ENCODE data around the gene AFM. TPM values are rescaled to one million over a fixed set of nuclear protein-coding genes. Genes with fewer than 3 reads are reported as not detected.

Gene AFM
- total RNA-seq, 2 experiments from 2014 or later = not detected

DNA sequence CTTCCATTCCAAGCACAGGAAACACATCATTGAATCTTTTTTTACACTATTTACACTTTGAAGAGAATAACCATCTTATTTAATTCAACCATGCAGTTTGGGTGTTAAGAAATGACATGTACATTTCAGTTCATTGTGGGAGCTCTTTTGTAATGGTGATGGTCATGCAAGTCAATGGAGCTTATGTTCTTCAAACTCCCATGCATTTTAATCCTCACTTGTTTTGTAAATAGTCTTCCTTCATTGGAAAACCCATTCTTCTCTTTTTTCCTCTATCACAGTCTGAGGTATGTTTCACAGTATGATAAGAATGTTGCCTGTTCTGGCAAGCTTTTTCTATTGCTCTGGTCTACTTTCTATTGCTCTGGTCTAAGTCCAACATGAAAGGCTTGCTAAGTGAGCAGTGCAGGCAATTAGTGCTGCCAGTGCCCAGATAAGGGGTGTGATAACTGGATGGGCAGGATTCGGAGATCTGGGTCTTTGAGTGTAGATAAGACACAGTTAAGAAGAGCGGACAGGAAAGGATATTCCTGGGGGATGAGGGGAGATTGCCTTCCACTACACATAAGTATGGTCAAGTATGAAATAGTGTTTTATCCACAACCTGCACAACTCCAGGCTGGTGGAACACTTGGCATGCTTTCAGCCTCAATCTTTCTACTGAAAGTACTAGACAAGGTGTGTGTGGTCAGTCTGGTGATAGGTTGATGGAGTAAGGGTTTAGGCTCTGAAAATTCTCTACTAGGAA is 28.4 kb upstream of the AFM start:
- Mint-ChIP-seq H3K4me1 (ENCODE audit: low read depth) (no peaks in the 10 kb centered on the region), H3K27ac (no peak overlapping the region), H3K36me3 (ENCODE audit: low read depth) (no peaks in the 10 kb centered on the region), H3K4me3 (no peak overlapping the region), H3K27me3 (ENCODE audit: low read depth) (no peaks in the 10 kb centered on the region), H3K9me3 (ENCODE audit: insufficient read depth) (no peaks in the 10 kb centered on the region)
- ChIA-PET POLR2A (no interaction called here), CTCF (no interaction called here)
- ATAC-seq (no peak), DNase-seq (no peak)

DNA sequence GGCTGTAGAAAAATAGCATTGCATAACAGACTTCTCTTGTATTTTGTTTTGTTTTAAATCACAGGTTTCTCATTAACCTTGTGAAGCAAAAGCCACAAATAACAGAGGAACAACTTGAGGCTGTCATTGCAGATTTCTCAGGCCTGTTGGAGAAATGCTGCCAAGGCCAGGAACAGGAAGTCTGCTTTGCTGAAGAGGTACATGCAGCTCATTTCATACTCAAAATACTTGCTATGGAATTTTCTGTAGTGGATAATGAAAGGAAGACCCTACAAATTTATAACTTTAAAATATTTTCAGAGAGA is 27.9 kb upstream of the AFM start:
- DNase-seq (no peak), ATAC-seq (no peak)
- CTCF ChIA-PET = no interaction called here
- H3K36me3 Mint-ChIP-seq (ENCODE audit: low read depth) = no peaks in the 10 kb centered on the region
- H3K27ac Mint-ChIP-seq = no peak overlapping the region
- no peak overlapping the region for H3K4me3 Mint-ChIP-seq
- no peaks in the 10 kb centered on the region for H3K9me3 Mint-ChIP-seq (ENCODE audit: insufficient read depth)
- no peaks in the 10 kb centered on the region for H3K4me1 Mint-ChIP-seq (ENCODE audit: low read depth)
- POLR2A ChIA-PET = no interaction called here
- no peaks in the 10 kb centered on the region for H3K27me3 Mint-ChIP-seq (ENCODE audit: low read depth)

DNA sequence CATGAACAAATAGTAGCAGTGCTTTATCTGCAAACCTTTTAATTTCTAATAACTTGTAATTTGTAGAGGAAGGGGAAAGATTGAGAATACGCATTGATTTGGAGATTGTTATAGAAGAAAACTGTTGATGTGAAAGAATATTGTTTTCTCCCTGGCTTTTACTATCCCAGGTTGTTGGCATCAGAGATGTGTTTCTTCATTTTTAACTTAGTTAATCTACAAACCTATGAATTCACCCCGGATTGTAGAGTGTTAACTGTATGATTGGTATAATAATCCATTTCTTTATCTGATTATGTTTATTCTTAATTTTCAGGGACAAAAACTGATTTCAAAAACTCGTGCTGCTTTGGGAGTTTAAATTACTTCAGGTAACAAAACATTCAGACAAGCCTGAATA is 26.6 kb upstream of the AFM start:
- no peak for ATAC-seq
- no peak for DNase-seq
- H3K27me3 Mint-ChIP-seq (ENCODE audit: low read depth) = no peaks in the 10 kb centered on the region
- H3K36me3 Mint-ChIP-seq (ENCODE audit: low read depth) = no peaks in the 10 kb centered on the region
- H3K27ac Mint-ChIP-seq = no peak overlapping the region
- no peaks in the 10 kb centered on the region for H3K9me3 Mint-ChIP-seq (ENCODE audit: insufficient read depth)
- POLR2A ChIA-PET = no interaction called here
- H3K4me1 Mint-ChIP-seq (ENCODE audit: low read depth) = no peaks in the 10 kb centered on the region
- no peak overlapping the region for H3K4me3 Mint-ChIP-seq
- CTCF ChIA-PET = no interaction called here

DNA sequence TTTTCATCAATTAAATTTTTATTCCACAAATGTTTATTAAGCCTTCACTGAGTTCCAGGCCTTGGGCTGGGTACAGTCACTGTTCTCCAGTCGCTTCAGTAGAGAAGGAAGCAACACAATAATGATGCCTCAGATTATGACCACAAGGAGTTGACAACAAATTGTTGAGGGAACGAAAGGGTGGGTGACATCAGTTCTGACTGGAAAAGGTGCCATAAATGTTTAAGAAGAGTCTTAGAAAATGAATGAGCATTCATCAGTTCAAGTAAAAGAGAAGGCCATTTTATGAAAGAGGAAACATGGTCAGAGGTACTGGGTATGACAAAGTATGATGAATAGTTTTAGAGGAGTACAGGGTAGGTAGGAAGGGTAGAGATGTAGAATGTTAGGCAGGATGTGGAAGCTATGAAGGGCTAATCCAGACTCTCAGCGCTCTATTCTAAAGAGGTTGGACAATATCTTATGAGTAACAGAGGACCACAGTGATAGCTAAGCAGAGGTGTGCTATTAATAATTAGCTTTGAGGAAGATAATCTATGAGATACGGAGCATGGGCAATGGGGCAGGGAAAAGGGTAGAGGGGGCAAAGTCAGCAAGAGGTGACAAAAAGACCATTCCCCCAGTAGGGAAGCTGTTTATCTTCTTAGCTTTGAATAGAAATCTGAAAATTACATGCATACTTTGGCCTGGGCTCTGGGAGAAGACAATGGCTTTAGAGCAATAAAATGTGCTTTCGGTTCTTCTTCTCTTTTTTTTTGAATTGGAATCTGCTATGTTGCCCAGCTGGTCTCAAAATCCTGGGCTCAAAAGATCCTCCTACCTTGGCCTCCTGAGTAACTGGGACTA is 25.1 kb upstream of the AFM start:
- no peak for ATAC-seq
- H3K27me3 Mint-ChIP-seq (ENCODE audit: low read depth) = no peaks in the 10 kb centered on the region
- H3K4me3 Mint-ChIP-seq = no peak overlapping the region
- ChIA-PET CTCF (no interaction called here), POLR2A (no interaction called here)
- no peaks in the 10 kb centered on the region for H3K4me1 Mint-ChIP-seq (ENCODE audit: low read depth)
- H3K27ac Mint-ChIP-seq = no peak overlapping the region
- H3K36me3 Mint-ChIP-seq (ENCODE audit: low read depth) = no peaks in the 10 kb centered on the region
- no peak for DNase-seq
- H3K9me3 Mint-ChIP-seq (ENCODE audit: insufficient read depth) = no peaks in the 10 kb centered on the region

DNA sequence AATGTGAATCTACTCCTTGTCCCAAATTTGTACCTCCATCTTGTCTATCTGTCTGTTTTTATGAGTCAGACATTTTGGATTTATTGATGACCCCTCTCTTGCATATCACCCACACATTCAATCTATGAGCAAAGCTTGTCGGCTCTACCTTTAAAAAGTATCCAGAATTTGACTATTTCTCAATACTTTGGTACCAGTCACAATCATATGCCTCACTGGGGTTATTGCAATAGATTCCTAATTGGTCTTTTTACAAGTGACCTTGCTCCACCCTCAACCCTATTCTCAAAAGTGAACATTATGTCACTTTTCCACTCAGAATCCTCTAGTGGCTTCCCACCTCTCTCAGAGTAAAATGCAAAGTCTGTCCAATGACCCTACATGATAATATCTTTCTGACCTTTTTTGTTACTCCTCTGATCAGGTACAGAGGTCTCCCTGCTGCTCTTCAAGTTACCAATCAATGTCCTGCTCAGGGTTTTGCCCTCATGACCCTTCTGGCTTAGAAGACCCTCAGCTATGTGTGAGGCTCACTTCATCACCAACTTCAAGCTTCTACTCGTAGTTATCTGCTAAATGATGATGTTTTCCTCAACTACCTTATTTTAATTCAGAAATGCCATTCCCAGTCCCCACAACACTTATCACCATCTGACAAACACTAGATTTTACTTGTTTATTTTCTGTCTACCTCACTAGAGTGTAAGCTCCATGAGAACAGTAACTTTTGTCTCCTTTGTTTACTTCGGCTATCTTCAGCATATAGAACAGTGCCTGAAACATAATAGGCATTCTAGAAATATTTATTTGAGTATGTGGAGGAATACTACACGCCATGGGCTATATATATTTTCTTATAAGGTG is 23.1 kb upstream of the AFM start:
- no peaks in the 10 kb centered on the region for H3K4me1 Mint-ChIP-seq (ENCODE audit: low read depth)
- CTCF ChIA-PET = interaction anchor here (1.0 kb wide), 1 partner anchor 12 kb away, joined by 4 read pairs; no protein-coding TSS in a partner anchor

DNA sequence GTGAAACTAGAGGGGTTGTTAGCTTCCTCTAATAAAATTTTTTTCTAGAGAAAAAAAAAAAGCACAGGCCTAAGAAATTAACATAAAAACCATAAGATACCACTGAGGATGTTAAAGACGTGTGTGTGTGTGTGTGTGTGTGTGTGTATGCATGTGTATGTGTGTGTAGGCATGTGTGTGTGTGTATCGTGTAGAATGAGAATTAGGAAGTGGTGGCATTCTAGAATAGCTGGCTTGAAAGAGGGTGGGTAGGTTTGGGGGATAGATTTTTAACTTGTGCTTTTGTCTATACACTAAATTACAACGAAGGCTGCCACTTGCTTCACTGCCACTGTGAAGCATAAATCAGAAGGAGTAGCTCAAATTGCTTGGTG is 22.5 kb upstream of the AFM start:
- Mint-ChIP-seq H3K4me1 (ENCODE audit: low read depth) (no peaks in the 10 kb centered on the region), H3K27ac (no peak overlapping the region), H3K36me3 (ENCODE audit: low read depth) (no peaks in the 10 kb centered on the region), H3K4me3 (no peak overlapping the region), H3K9me3 (ENCODE audit: insufficient read depth) (no peaks in the 10 kb centered on the region), H3K27me3 (ENCODE audit: low read depth) (no peaks in the 10 kb centered on the region)
- DNase-seq (no peak), ATAC-seq (no peak)
- CTCF ChIA-PET = interaction anchor here (1.0 kb wide), 1 partner anchor 13 kb away, joined by 4 read pairs; no protein-coding TSS in a partner anchor
- POLR2A ChIA-PET = no interaction called here

More for the DNA sequence above, 23.1 kb upstream of the AFM start:
- no peaks in the 10 kb centered on the region for H3K36me3 Mint-ChIP-seq (ENCODE audit: low read depth)
- no peaks in the 10 kb centered on the region for H3K9me3 Mint-ChIP-seq (ENCODE audit: insufficient read depth)
- no peak for ATAC-seq
- DNase-seq = no peak
- no peaks in the 10 kb centered on the region for H3K27me3 Mint-ChIP-seq (ENCODE audit: low read depth)
- POLR2A ChIA-PET = no interaction called here
- H3K4me3 Mint-ChIP-seq = no peak overlapping the region
- no peak overlapping the region for H3K27ac Mint-ChIP-seq

DNA sequence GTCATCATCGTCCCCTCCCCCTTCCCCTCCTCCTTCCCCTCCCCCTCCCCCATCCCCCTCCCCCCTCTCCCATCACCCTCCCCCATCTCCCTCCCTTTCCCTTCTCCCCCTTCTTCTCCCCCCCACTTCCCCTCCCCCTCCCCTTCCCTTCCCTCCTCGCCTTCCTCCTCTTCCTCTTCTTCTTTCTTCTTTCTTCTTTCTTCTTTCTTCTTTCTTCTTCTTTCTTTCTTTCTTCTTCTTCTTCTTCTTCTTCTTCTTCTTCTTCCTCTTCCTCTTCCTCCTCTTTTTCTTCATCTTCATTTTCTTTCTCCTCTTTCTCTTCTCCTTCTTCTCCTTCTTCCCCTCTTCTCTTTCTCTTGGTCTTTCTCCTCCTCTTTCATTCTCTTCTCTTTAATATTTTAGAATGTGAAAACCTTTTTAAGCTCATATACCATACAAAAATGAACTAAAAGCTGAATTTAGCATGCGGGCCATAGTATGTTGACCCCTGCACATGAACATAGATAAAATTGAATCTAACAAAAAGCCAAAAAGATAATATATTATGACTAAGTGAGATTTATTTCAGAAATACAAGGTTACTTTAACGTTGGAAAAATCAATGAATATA is 20.5 kb upstream of the AFM start:
- Mint-ChIP-seq H3K36me3 (ENCODE audit: low read depth) (no peaks in the 10 kb centered on the region), H3K27me3 (ENCODE audit: low read depth) (no peaks in the 10 kb centered on the region), H3K4me1 (ENCODE audit: low read depth) (no peaks in the 10 kb centered on the region), H3K27ac (no peak overlapping the region), H3K4me3 (no peak overlapping the region), H3K9me3 (ENCODE audit: insufficient read depth) (no peaks in the 10 kb centered on the region)
- no peak for ATAC-seq
- ChIA-PET CTCF (no interaction called here), POLR2A (no interaction called here)
- DNase-seq = no peak

DNA sequence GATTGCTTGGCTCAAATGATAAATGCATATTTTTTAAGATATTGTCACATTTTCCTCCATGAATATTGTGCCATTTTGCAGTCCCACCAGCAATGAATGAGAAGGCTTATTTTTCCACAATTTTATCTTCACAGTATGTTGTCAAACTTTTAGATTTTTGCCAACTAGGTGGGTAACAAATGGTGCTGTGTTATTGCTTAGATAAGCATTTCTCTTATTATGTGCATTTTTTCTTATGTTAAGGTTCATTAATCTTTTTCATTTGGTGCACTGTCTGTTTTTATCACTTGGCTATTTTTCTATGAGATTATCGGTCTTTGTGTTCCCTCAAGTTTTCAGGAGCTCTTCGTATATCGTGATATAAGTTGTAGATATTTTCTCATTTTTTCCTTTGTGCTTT is 13.4 kb upstream of the AFM start:
- no peak overlapping the region for H3K4me3 Mint-ChIP-seq
- H3K4me1 Mint-ChIP-seq (ENCODE audit: low read depth) = no peaks in the 10 kb centered on the region
- CTCF ChIA-PET = no interaction called here
- no peak for ATAC-seq
- no peaks in the 10 kb centered on the region for H3K36me3 Mint-ChIP-seq (ENCODE audit: low read depth)
- no peaks in the 10 kb centered on the region for H3K9me3 Mint-ChIP-seq (ENCODE audit: insufficient read depth)
- POLR2A ChIA-PET = no interaction called here
- H3K27ac Mint-ChIP-seq = no peak overlapping the region
- DNase-seq = no peak
- peaks cover 2% of the 10 kb centered on the region for H3K27me3 Mint-ChIP-seq (ENCODE audit: low read depth)

DNA sequence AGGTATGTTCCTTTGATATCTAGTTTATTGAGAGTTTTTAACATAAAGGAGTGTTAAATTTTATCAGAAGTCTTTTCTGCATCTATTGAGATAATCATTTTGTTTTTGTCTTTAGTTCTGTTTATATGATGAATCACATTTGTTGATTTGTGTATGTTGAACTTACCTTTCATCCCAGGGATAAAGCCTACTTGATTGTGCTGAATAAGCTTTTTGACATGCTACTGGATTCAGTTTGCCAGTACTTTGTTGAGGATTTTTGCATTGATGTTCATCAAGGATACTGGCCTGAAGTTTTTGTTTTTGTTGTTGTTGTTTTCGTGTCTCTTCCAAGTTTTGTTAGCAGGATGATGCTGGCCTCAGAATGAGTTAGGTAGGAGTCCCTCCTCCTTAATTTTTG is 10.8 kb upstream of the AFM start:
- ChIA-PET CTCF (interaction anchor here (1.2 kb wide), 1 partner anchor 25 kb away, joined by 3 read pairs; no protein-coding TSS in a partner anchor), POLR2A (no interaction called here)
- Mint-ChIP-seq H3K27me3 (ENCODE audit: low read depth) (peaks cover 2% of the 10 kb centered on the region), H3K9me3 (ENCODE audit: insufficient read depth) (no peaks in the 10 kb centered on the region), H3K36me3 (ENCODE audit: low read depth) (no peaks in the 10 kb centered on the region), H3K27ac (no peak overlapping the region), H3K4me1 (ENCODE audit: low read depth) (no peaks in the 10 kb centered on the region), H3K4me3 (no peak overlapping the region)
- ATAC-seq = no peak
- DNase-seq = no peak

DNA sequence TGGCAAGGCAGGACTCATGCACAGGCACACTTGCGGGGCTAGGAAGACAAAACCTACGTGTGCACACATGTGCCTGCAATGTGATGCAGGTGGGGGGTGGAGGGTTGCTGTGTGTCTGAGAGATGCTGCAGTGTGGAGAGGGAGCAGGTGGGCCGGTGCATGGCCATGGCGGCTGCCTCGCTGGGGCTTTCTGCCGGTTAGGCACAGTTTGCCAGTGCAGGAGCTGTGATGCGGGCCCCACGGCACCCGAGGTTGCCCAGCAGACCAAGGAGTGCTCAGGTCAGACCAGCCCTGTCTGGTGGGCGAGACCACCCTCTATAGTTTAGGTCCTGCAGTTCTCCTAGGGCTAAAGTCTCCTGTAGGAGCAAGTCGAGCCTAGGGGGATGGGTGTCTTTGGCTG is 4.4 kb upstream of the AFM start:
- CTCF ChIA-PET = no interaction called here
- H3K4me3 Mint-ChIP-seq = no peak overlapping the region

DNA sequence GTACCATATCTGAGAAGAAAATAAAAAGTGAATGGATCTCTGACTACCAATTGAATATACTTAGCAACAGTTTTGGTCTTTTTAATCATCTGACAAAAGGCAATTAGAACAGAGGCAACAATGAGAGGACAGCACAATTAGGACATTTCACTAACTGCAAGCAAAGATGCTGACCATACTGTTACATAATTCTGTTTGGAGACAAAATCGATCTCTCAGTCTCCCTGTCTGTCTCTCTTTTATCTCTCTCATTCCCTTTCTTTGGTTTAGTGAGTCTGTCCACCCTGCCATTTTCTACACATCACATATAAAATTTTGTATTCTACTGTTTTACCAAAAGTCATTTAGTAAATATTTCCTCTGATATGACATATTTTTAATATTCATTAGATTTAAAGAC is 2.2 kb upstream of the AFM start:
- POLR2A ChIA-PET = no interaction called here
- Mint-ChIP-seq H3K36me3 (ENCODE audit: low read depth) (no peaks in the 10 kb centered on the region), H3K4me1 (ENCODE audit: low read depth) (no peaks in the 10 kb centered on the region), H3K9me3 (ENCODE audit: insufficient read depth) (no peaks in the 10 kb centered on the region), H3K4me3 (no peak overlapping the region), H3K27ac (no peak overlapping the region), H3K27me3 (ENCODE audit: low read depth) (peaks cover 2% of the 10 kb centered on the region)
- no peak for DNase-seq
- CTCF ChIA-PET = no interaction called here
- ATAC-seq = no peak

More for the DNA sequence above, 4.4 kb upstream of the AFM start:
- no peaks in the 10 kb centered on the region for H3K36me3 Mint-ChIP-seq (ENCODE audit: low read depth)
- no peaks in the 10 kb centered on the region for H3K4me1 Mint-ChIP-seq (ENCODE audit: low read depth)
- DNase-seq (no peak), ATAC-seq (no peak)
- POLR2A ChIA-PET = no interaction called here
- H3K27ac Mint-ChIP-seq = no peak overlapping the region
- H3K9me3 Mint-ChIP-seq (ENCODE audit: insufficient read depth) = no peaks in the 10 kb centered on the region
- H3K27me3 Mint-ChIP-seq (ENCODE audit: low read depth) = no peaks in the 10 kb centered on the region

DNA sequence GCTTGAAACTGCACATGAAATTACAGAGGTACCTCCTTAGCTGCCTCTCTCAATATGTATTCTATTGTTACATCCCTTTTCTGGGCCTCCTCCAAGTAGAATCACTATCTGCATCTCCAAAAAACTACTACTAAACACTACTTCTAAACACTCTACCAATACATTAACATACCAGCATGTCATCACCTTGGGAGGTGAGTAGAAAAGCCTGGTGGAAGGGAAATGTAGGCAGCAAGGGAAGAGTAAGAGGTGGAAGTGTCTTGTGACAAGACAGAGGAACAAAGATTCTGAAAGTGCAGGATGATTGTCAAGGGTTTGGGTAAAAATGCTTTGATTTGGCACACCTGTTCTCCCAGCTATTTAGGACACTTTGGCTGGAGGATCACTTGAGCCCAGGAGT is 3.5 kb downstream of the AFM start:
- Mint-ChIP-seq H3K4me1 (ENCODE audit: low read depth) (no peaks in the 10 kb centered on the region), H3K36me3 (ENCODE audit: low read depth) (no peaks in the 10 kb centered on the region), H3K9me3 (ENCODE audit: insufficient read depth) (no peaks in the 10 kb centered on the region), H3K4me3 (no peak overlapping the region), H3K27me3 (ENCODE audit: low read depth) (peaks cover 6% of the 10 kb centered on the region), H3K27ac (no peak overlapping the region)
- POLR2A ChIA-PET = no interaction called here
- CTCF ChIA-PET = no interaction called here
- DNase-seq (no peak), ATAC-seq (no peak)

Data from activated CD8-positive, alpha-beta T cell treated with anti-CD3 and anti-CD28 coated beads, Interleukin-2, amount 10 ng/mL, durations not matched to agents 7 days and 5 days (primary cell).